OCI-LY7 (cell line): ENCODE results near the gene NEK11. TPM values are rescaled to one million over a fixed set of nuclear protein-coding genes. Genes with fewer than 3 reads are reported as not detected.

ENCODE experiments used
- BruUV-seq: library from RNA; stranded (reverse); fragments of 400-500 nt; replicated peaks from 2 replicates; lab custom pipeline; 2021; lab: Mats Ljungman, UMichigan
- CTCF ChIA-PET: fragments of 300-600 bp; sonication (Branson Sonifier 250); formaldehyde crosslinking; loops from one replicate; lab custom pipeline; 2022; ENCODE audit warnings: antibody characterized with exemption; ENCODE audit not compliant: unreplicated experiment; lab: Charles Lee
- POLR2A ChIA-PET: fragments of 300-600 bp; sonication (Branson Sonifier 250); formaldehyde crosslinking; loops from one replicate; lab custom pipeline; 2022; ENCODE audit warnings: antibody characterized with exemption; lab: Charles Lee
- DNase-seq: peaks from one replicate; pipeline ENCODE4 v3.0.0-alpha.2; 2015; ENCODE audit warnings: low spot score
- H2AFZ ChIP-seq: fragments of 200-600 bp; sonication (generic), shearing (Covaris generic); 2 replicates; pipeline ENCODE4 v1.6.1; 2014; ENCODE audit warnings: mild to moderate bottlenecking, antibody characterized with exemption, low read length, moderate library complexity
- H3K27ac ChIP-seq: fragments of 200-600 bp; sonication (generic); 2 replicates; pipeline ENCODE4 v1.5.1; 2014; ENCODE audit warnings: mixed run types, low read depth, mild to moderate bottlenecking, moderate library complexity, low read length, inconsistent platforms; ENCODE audit not compliant: poor library complexity, severe bottlenecking
- H3K36me3 ChIP-seq: fragments of 200-600 bp; sonication (generic); 2 replicates; pipeline ENCODE4 v1.6.1; 2014; ENCODE audit warnings: mild to moderate bottlenecking, antibody characterized with exemption, low read length, moderate library complexity, mixed read lengths; ENCODE audit not compliant: insufficient read depth
- H3K4me1 ChIP-seq: fragments of 200-600 bp; sonication (generic); 2 replicates; pipeline ENCODE4 v1.5.1; 2014; ENCODE audit warnings: mild to moderate bottlenecking, low read length; ENCODE audit not compliant: insufficient read depth, poor library complexity, severe bottlenecking
- H3K4me2 ChIP-seq: fragments of 200-600 bp; sonication (generic); 2 replicates; pipeline ENCODE4 v1.6.1; 2014; ENCODE audit warnings: mild to moderate bottlenecking, low read length
- H3K4me3 ChIP-seq: fragments of 200-600 bp; sonication (generic); 2 replicates; pipeline ENCODE4 v1.5.1; 2014; ENCODE audit warnings: mild to moderate bottlenecking, low read depth, low read length; ENCODE audit not compliant: poor library complexity, severe bottlenecking
- H3K79me2 ChIP-seq: fragments of 200-600 bp; sonication (generic); 2 replicates; pipeline ENCODE4 v1.6.1; 2016; ENCODE audit warnings: low read depth, mild to moderate bottlenecking, low read length, moderate library complexity, mixed read lengths; ENCODE audit not compliant: insufficient read depth
- H3K9me2 ChIP-seq: fragments of 200-600 bp; sonication (generic); 2 replicates; pipeline ENCODE4 v1.6.1; 2016; ENCODE audit warnings: mild to moderate bottlenecking, low read length, mixed read lengths; ENCODE audit not compliant: insufficient read depth
- H3K9me3 ChIP-seq: fragments of 200-600 bp; sonication (generic); 2 replicates; pipeline ENCODE4 v1.6.1; 2014; ENCODE audit warnings: mild to moderate bottlenecking, mixed run types, low read length, mixed read lengths
- H4K20me1 ChIP-seq: fragments of 200-600 bp; sonication (generic); 2 replicates; pipeline ENCODE4 v1.6.1; 2014; ENCODE audit warnings: mild to moderate bottlenecking, antibody characterized with exemption, low read length, moderate library complexity, mixed read lengths; ENCODE audit not compliant: insufficient read depth
- CTCF ChIP-seq: fragments of 200-600 bp; sonication (generic); conservative IDR thresholded peaks from 2 replicates; pipeline ENCODE4 v1.5.1; 2014; ENCODE audit warnings: mild to moderate bottlenecking, antibody characterized with exemption, low read length, moderate library complexity, mixed read lengths
- EZH2phosphoT487 ChIP-seq: fragments of 200-600 bp; sonication (generic); IDR thresholded peaks from 2 replicates; pipeline ENCODE4 v1.6.1; 2018; ENCODE audit warnings: low read depth, borderline replicate concordance, mild to moderate bottlenecking, mixed run types, antibody characterized with exemption, low read length, moderate library complexity, mixed read lengths
- intact Hi-C: fragments of 100-400 bp; cut with micrococcal nuclease; formaldehyde crosslinking; loops from one replicate; pipeline ENCODE4 v1.10.0; 2022; ENCODE audit not compliant: unreplicated experiment
- total RNA-seq, 2 experiments: library from RNA; depleted of rRNA in 1 of 2; stranded (reverse); fragments of >200 nt in 1 of 2; shearing (Covaris generic) in 1 of 2; gene quantifications; 2 replicates each; pipeline ENCODE4 v1.2.3, GENCODE V29; 2014 to 2022

The NEK11 gene
- total RNA-seq, 2 experiments from 2014 or later, result 0.47 to 1.5 TPM

- CTCF ChIA-PET, result no interaction called here
- POLR2A ChIA-PET, result no interaction called here
- no TSS peak for BruUV-seq
- H4K20me1 ChIP-seq, result no peaks in the 10 kb centered on the region
- intact Hi-C loops, result no loop called here
- H3K4me1 ChIP-seq, result no peaks in the 10 kb centered on the region
- DNase-seq, result no peak
- no peaks in the 10 kb centered on the region for H3K79me2 ChIP-seq
- no peak overlapping the region for H3K27ac ChIP-seq
- H3K9me3 ChIP-seq, result no peaks in the 10 kb centered on the region
- no peak overlapping the region for H3K4me3 ChIP-seq
- no peak for TF ChIP-seq CTCF
- no peak for TF ChIP-seq EZH2phosphoT487
- H3K4me2 ChIP-seq, result no peak overlapping the region
- no peaks in the 10 kb centered on the region for H3K36me3 ChIP-seq
- H2AFZ ChIP-seq, result no peak overlapping the region
- no peaks in the 10 kb centered on the region for H3K9me2 ChIP-seq
These were observed 212.6 kb downstream of the NEK11 start for GRCh38 chr3:131239267-131239666.

GRCh38 chr3:131242201-131242600 lies 215.5 kb downstream of the NEK11 start:
- BruUV-seq, result no TSS peak
- H2AFZ ChIP-seq, result no peak overlapping the region
- H3K9me2 ChIP-seq, result no peaks in the 10 kb centered on the region
- no peak overlapping the region for H3K4me2 ChIP-seq
- TF ChIP-seq EZH2phosphoT487, result no peak
- TF ChIP-seq CTCF, result no peak
- no peaks in the 10 kb centered on the region for H3K79me2 ChIP-seq
- intact Hi-C loops, result no loop called here
- H3K27ac ChIP-seq, result no peak overlapping the region
- CTCF ChIA-PET, result no interaction called here
- no peaks in the 10 kb centered on the region for H4K20me1 ChIP-seq
- no peaks in the 10 kb centered on the region for H3K36me3 ChIP-seq
- POLR2A ChIA-PET, result no interaction called here
- DNase-seq, result no peak
- H3K4me3 ChIP-seq, result no peak overlapping the region
- no peaks in the 10 kb centered on the region for H3K9me3 ChIP-seq
- H3K4me1 ChIP-seq, result no peaks in the 10 kb centered on the region

GRCh38 chr3:131250466-131250865 lies 223.8 kb downstream of the NEK11 start:
- H3K4me3 ChIP-seq, result no peak overlapping the region
- CTCF ChIA-PET, result no interaction called here

More at GRCh38 chr3:131250466-131250865, 223.8 kb downstream of the NEK11 start:
- POLR2A ChIA-PET, result no interaction called here
- H3K4me2 ChIP-seq, result no peak overlapping the region
- no TSS peak for BruUV-seq
- DNase-seq, result no peak
- no peak overlapping the region for H2AFZ ChIP-seq
- no peaks in the 10 kb centered on the region for H3K79me2 ChIP-seq
- H3K4me1 ChIP-seq, result no peaks in the 10 kb centered on the region
- 0 out of 2 replicates have a peak, but pooled peaks cover 6% of the 10 kb centered on the region for H3K9me3 ChIP-seq
- H3K36me3 ChIP-seq, result no peaks in the 10 kb centered on the region
- TF ChIP-seq CTCF, result no peak
- TF ChIP-seq EZH2phosphoT487, result no peak
- no peaks in the 10 kb centered on the region for H4K20me1 ChIP-seq
- H3K9me2 ChIP-seq, result no peaks in the 10 kb centered on the region
- intact Hi-C loops, result no loop called here
- no peak overlapping the region for H3K27ac ChIP-seq
